K562 (cell line): Measurements from ENCODE around the gene MILR1. TPM values are rescaled to one million over a fixed set of nuclear protein-coding genes. Genes with fewer than 3 reads are reported as not detected.

Experiments
- ATAC-seq: fragments of 200-7000 bp; cut with Tn5 transposase; 3 replicates; pipeline ENCODE4 v1.9.1; 2020; ENCODE audit warnings: moderate library complexity
- BruUV-seq: library from RNA; stranded (reverse); fragments of 400-500 nt; replicated peaks from 2 replicates; lab custom pipeline; 2021; lab: Mats Ljungman, UMichigan
- CTCF ChIA-PET: fragments of 300-600 bp; formaldehyde crosslinking; extraction: SDS; loops from one replicate; lab custom pipeline; 2021; ENCODE audit warnings: low intra/inter-chr PET ratio; lab: Yijun Ruan, JAX
- POLR2A ChIA-PET: fragments of 300-600, 350-650 bp; sonication (Branson Sonifier 250); formaldehyde crosslinking; extraction: SDS; loops from one replicate; lab custom pipeline; 2021; ENCODE audit warnings: antibody characterized with exemption, inconsistent platforms; lab: Yijun Ruan, JAX
- DNase-seq, 4 experiments: peaks; one replicate each; pipeline versions ENCODE4 v3.0.0 to v3.0.0-alpha.2; 2011 to 2018; ENCODE audit warnings: low spot score in 3 of 4, mixed read lengths in 3 of 4; ENCODE audit errors: extremely low read depth in 1 of 4
- FAIRE-seq: peaks from 2 replicates; lab custom pipeline; 2011; peaks lifted over from hg19 to GRCh38; lab: Jason Lieb, UNC
- H2AFZ ChIP-seq: 2 replicates; pipeline ENCODE4 v1.6.0; 2011; ENCODE audit warnings: low read depth, low read length, control low read depth, inconsistent platforms
- H3K27ac ChIP-seq: fragments of 200-600 bp; 3 replicates; pipeline ENCODE4 v1.8.0; 2011; ENCODE audit warnings: low read depth, mild to moderate bottlenecking, control low read depth, inconsistent platforms, low read length, moderate library complexity, mixed read lengths; ENCODE audit errors: extremely low read depth
- H3K27me3 ChIP-seq, 2 experiments: fragments of 300-600 bp in 1 of 2; 2 replicates in 1 of 2; 3 replicates in 1 of 2; pipeline versions ENCODE4 v1.6.0 to v1.8.0; 2011; ENCODE audit warnings: inconsistent platforms in 2 of 2, low read length in 2 of 2, mild to moderate bottlenecking in 1 of 2, mixed read lengths in 1 of 2, moderate library complexity in 1 of 2; ENCODE audit not compliant: control insufficient read depth in 2 of 2, insufficient read depth in 2 of 2
- H3K36me3 ChIP-seq: fragments of 300-600 bp; 3 replicates; pipeline ENCODE4 v1.8.0; 2011; ENCODE audit warnings: mild to moderate bottlenecking, low read length, inconsistent platforms; ENCODE audit not compliant: control insufficient read depth, insufficient read depth
- H3K4me1 ChIP-seq, 2 experiments: fragments of 200-600 bp in 1 of 2; replicated peaks in 1 of 2; 2 replicates in 1 of 2; 3 replicates in 1 of 2; pipeline versions ENCODE4 v1.5.1 to v1.8.0; 2011; ENCODE audit warnings: inconsistent platforms in 2 of 2, low read length in 2 of 2, mild to moderate bottlenecking in 1 of 2, mixed read lengths in 1 of 2, moderate library complexity in 1 of 2; ENCODE audit not compliant: control insufficient read depth in 2 of 2, insufficient read depth in 2 of 2
- H3K4me2 ChIP-seq: 2 replicates; pipeline ENCODE4 v1.6.1; 2011; ENCODE audit warnings: low read length, control low read depth, inconsistent platforms, mixed read lengths; ENCODE audit not compliant: insufficient read depth
- H3K4me3 ChIP-seq: fragments of 200-600 bp; sonication (generic), shearing (Covaris generic); 2 replicates; pipeline ENCODE4 v1.5.1; 2016; ENCODE audit warnings: control low read depth, inconsistent platforms
- H3K79me2 ChIP-seq: fragments of 200-600 bp; 3 replicates; pipeline ENCODE4 v1.8.0; 2011; ENCODE audit warnings: low read length, inconsistent platforms; ENCODE audit not compliant: control insufficient read depth, insufficient read depth
- H3K9ac ChIP-seq, 2 experiments: 2 replicates each; pipeline versions ENCODE4 v1.6.0 to v1.6.1; 2011; ENCODE audit warnings: low read depth in 2 of 2, low read length in 2 of 2, control low read depth in 1 of 2, inconsistent platforms in 1 of 2, mild to moderate bottlenecking in 1 of 2, mixed read lengths in 1 of 2; ENCODE audit not compliant: insufficient read depth in 1 of 2
- H3K9me1 ChIP-seq: one replicate; pipeline ENCODE4 v1.6.0; 2011; ENCODE audit warnings: inconsistent platforms, mild to moderate bottlenecking, low read length, moderate library complexity; ENCODE audit not compliant: control insufficient read depth, insufficient read depth
- H3K9me3 ChIP-seq: replicated peaks from 2 replicates; pipeline ENCODE4 v1.5.1; 2011; ENCODE audit warnings: low read depth, low read length, inconsistent platforms; ENCODE audit not compliant: control insufficient read depth, insufficient read depth
- H4K20me1 ChIP-seq: replicated peaks from 2 replicates; pipeline ENCODE4 v1.6.1; 2011; ENCODE audit warnings: low read length, inconsistent platforms, mixed read lengths; ENCODE audit not compliant: control insufficient read depth, insufficient read depth
- ATF7 ChIP-seq: fragments of 450-650 bp; IDR thresholded peaks from 2 replicates; pipeline ENCODE4 v1.7.1; 2014; ENCODE audit warnings: mild to moderate bottlenecking, moderate library complexity
- CEBPB ChIP-seq: fragments of 450-650 bp; IDR thresholded peaks from 2 replicates; pipeline ENCODE4 v1.6.1; 2016; ENCODE audit warnings: missing genetic modification characterization, missing compliant biosample characterization
- CSDE1 ChIP-seq, 2 experiments: fragments of 450-650 bp; IDR thresholded peaks; 2 replicates each; pipeline ENCODE4 v1.6.1; 2016; ENCODE audit warnings: mild to moderate bottlenecking in 1 of 2
- DNMT1 ChIP-seq: fragments of 450-650 bp; IDR thresholded peaks from 2 replicates; pipeline ENCODE4 v1.6.1; 2016; ENCODE audit warnings: antibody characterized with exemption, mild to moderate bottlenecking
- JUND ChIP-seq, 2 experiments: IDR thresholded peaks; 2 replicates in 1 of 2; 3 replicates in 1 of 2; pipeline ENCODE4 v1.6.1; 2011; ENCODE audit warnings: borderline replicate concordance in 2 of 2, low read depth in 2 of 2, low read length in 2 of 2, improper control_type of control experiment in 1 of 2, missing biosample characterization in 1 of 2, missing genetic modification characterization in 1 of 2, missing genetic modification reagents in 1 of 2
- KAT2B ChIP-seq: IDR thresholded peaks from one replicate; pipeline ENCODE4 v1.6.1; 2012; ENCODE audit warnings: low read depth, mild to moderate bottlenecking, control low read depth, inconsistent platforms, low read length, moderate library complexity
- MBD2 ChIP-seq: sonication (generic); IDR thresholded peaks from 2 replicates; pipeline ENCODE4 v1.6.1; 2016; ENCODE audit warnings: low read depth, borderline replicate concordance
- REST ChIP-seq, 2 experiments: fragments of 450-650 bp; formaldehyde crosslinking in 1 of 2; IDR thresholded peaks; 2 replicates each; pipeline versions ENCODE4 v1.4.0 to v1.6.1; 2014 to 2020; ENCODE audit warnings: mild to moderate bottlenecking in 2 of 2, borderline replicate concordance in 1 of 2, low read depth in 1 of 2
- WGBS: fragments of 100-300 bp; shearing (Covaris generic); methylation state at CpG from one replicate; pipeline ENCODE4 v1.1.6; 2016; ENCODE audit warnings: low coverage, mixed read lengths; ENCODE audit not compliant: insufficient coverage; ENCODE audit errors: missing lambda C conversion rate; 5-methylcytosine and 5-hydroxymethylcytosine counted together
- in situ Hi-C: fragments of 300-500 bp; cut with MboI; formaldehyde crosslinking; loops from 4 replicates; pipeline ENCODE4 v1.15.0; 2018; ENCODE audit warnings: inconsistent platforms, mixed read lengths
- intact Hi-C: fragments of 100-400 bp; cut with micrococcal nuclease; formaldehyde crosslinking; loops from 2 replicates; pipeline ENCODE4 v1.14.2; 2022
- polyA plus RNA-seq, 8 experiments: library from polyadenylated mRNA; depleted of rRNA in 4 of 8; stranded (reverse) in 5 of 8; unstranded in 3 of 8; fragments of >200 nt; fragmentation: Nextera tagmentation in 2 of 8; fragmentation: Illumina TruSeq in 1 of 8; extraction: Ambion mirVana in 2 of 8; extraction: Trizol in 1 of 8; gene quantifications; 2 replicates each; pipeline versions ENCODE4 v1.2.1 to v1.2.3, GENCODE V29; 2011 to 2014; ENCODE audit warnings: inconsistent platforms in 1 of 8, missing spikeins in 1 of 8
- total RNA-seq, 7 experiments: library from RNA; depleted of rRNA in 6 of 7; stranded (reverse); fragments of >200 nt in 6 of 7; fragmentation: Illumina TruSeq in 2 of 7; extraction: Trizol in 2 of 7; gene quantifications; 2 replicates each; pipeline versions ENCODE4 v1.2.1 to v1.2.3, GENCODE V29; 2011 to 2021; ENCODE audit warnings: low replicate concordance in 1 of 7
- TF ChIP-seq, protein P1 (sequence below): fragments of 450-650 bp; formaldehyde crosslinking; conservative IDR thresholded peaks from 2 replicates; pipeline ENCODE4 v1.4.0; 2022; ENCODE audit warnings: mild to moderate bottlenecking, missing genetic modification characterization

Gene MILR1
- total and polyA plus RNA-seq, 9 of the 15 experiments (the other 6 are each of a cell fraction or from before 2014, with no cell fraction given), result 3.8 to 14.1 (median 7.1) TPM

- peaks cover 60% of the 10 kb centered on the region for H3K79me2 ChIP-seq
- H3K4me3 ChIP-seq, result no peak overlapping the region
- H3K9me3 ChIP-seq, result no peaks in the 10 kb centered on the region; the same call in 1 of the 2 replicates
- no TSS peak for BruUV-seq
- intact Hi-C loops (loop anchor here (5.0 kb wide), 1 partner anchor 170 kb away; no protein-coding TSS in a partner anchor), in situ Hi-C loops (loop anchor here (5.0 kb wide), 2 partner anchors 70 to 185 kb away; no protein-coding TSS in a partner anchor)
- no peak overlapping the region for H3K4me2 ChIP-seq
- no peaks in the 10 kb centered on the region for H4K20me1 ChIP-seq
- DNase-seq (peak in 2 of 4 experiments; percentile 36), FAIRE-seq (no peak), ATAC-seq (no peak)
- no peaks in the 10 kb centered on the region for H3K27me3 ChIP-seq
- no peak overlapping the region for H3K9ac ChIP-seq
- H3K9me1 ChIP-seq, result no peaks in the 10 kb centered on the region
- ChIA-PET CTCF (interaction anchor here (0.6 to 2.4 kb wide), 3 partner anchors 15 to 214 kb away, joined by 3 to 16 read pairs (median 3); no protein-coding TSS in a partner anchor), POLR2A (interaction anchor here (1.5 to 1.6 kb wide), 2 partner anchors 9 to 12 kb away, joined by 6 to 7 read pairs; no protein-coding TSS in a partner anchor)
- peaks cover 4 to 5% of the 10 kb centered on the region in 2 experiments; a peak in 3 of 5 replicates for H3K4me1 ChIP-seq
- 0 out of 3 replicates have a peak overlapping the region, but pooled peaks have one; percentile 10 for H3K27ac ChIP-seq
- H2AFZ ChIP-seq, result no peak overlapping the region
- peaks cover 67% of the 10 kb centered on the region for H3K36me3 ChIP-seq
- 73% methylated on average over 6 of the region's 6 CpGs for WGBS
- TF ChIP-seq REST (IDR thresholded peaks at IDR 0.05; ENCODE audit: borderline replicate concordance) (no peak), REST (CRISPR knock-in tag; IDR thresholded peaks at IDR 0.05; ENCODE audit: low read depth) (no peak), MBD2 (no peak), JUND (IDR thresholded peaks at IDR 0.05; ENCODE audit: borderline replicate concordance, low read depth, low read length) (peak; percentile 38; the same call in 1 of the 2 replicates), JUND (tag; IDR thresholded peaks at IDR 0.05; ENCODE audit: borderline replicate concordance, low read depth, low read length) (peak; percentile 31; the same call in 1 of the 3 replicates), CSDE1 (IDR thresholded peaks at IDR 0.05) (no peak), DNMT1 (no peak), KAT2B (no peak), CEBPB (tag) (peak; percentile 91), ATF7 (peak; percentile 87)
- TF ChIP-seq, protein P1, sequence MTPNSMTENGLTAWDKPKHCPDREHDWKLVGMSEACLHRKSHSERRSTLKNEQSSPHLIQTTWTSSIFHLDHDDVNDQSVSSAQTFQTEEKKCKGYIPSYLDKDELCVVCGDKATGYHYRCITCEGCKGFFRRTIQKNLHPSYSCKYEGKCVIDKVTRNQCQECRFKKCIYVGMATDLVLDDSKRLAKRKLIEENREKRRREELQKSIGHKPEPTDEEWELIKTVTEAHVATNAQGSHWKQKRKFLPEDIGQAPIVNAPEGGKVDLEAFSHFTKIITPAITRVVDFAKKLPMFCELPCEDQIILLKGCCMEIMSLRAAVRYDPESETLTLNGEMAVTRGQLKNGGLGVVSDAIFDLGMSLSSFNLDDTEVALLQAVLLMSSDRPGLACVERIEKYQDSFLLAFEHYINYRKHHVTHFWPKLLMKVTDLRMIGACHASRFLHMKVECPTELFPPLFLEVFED (CRISPR knock-in tag), result no peak
Observed at GRCh38 chr17:64492481-64493109, 43.7 kb downstream of the MILR1 start.
